GM23338 (cell line): Measurements from ENCODE around the gene CCDC174. TPM values are rescaled to one million over a fixed set of nuclear protein-coding genes. Genes with fewer than 3 reads are reported as not detected.

Experiments used
- ATAC-seq: fragments of 200-7000 bp; cut with Tn5 transposase; 3 replicates; pipeline ENCODE4 v1.9.1; 2020
- DNase-seq: peaks from one replicate; pipeline ENCODE4 v3.0.0-alpha.2; 2015; ENCODE audit warnings: low spot score
- H2AFZ ChIP-seq: fragments of 200-600 bp; sonication (generic); 2 replicates; pipeline ENCODE4 v1.8.0; 2016; ENCODE audit warnings: antibody characterized with exemption, mild to moderate bottlenecking, moderate library complexity
- H3F3A ChIP-seq: fragments of 200-600 bp; sonication (generic); replicated peaks from 2 replicates; pipeline ENCODE4 v1.8.0; 2017; ENCODE audit warnings: antibody characterized with exemption, mixed run types, low read depth
- H3K27ac ChIP-seq: fragments of 200-600 bp; sonication (generic); 2 replicates; pipeline ENCODE4 v1.6.1; 2016; ENCODE audit warnings: low read depth
- H3K27me3 ChIP-seq: fragments of 200-600 bp; sonication (generic); 2 replicates; pipeline ENCODE4 v1.8.0; 2016; ENCODE audit warnings: mild to moderate bottlenecking, mixed run types, moderate library complexity; ENCODE audit not compliant: insufficient read depth
- H3K36me3 ChIP-seq: fragments of 200-600 bp; sonication (generic); 2 replicates; pipeline ENCODE4 v1.8.0; 2016; ENCODE audit warnings: mild to moderate bottlenecking; ENCODE audit not compliant: insufficient read depth
- H3K4me1 ChIP-seq: fragments of 200-600 bp; sonication (generic); 2 replicates; pipeline ENCODE4 v1.8.0; 2016; ENCODE audit warnings: mild to moderate bottlenecking, moderate library complexity; ENCODE audit not compliant: insufficient read depth
- H3K4me2 ChIP-seq: fragments of 200-600 bp; sonication (generic); 2 replicates; pipeline ENCODE4 v1.7.1; 2017; ENCODE audit warnings: mixed run types
- H3K4me3 ChIP-seq: fragments of 200-600 bp; sonication (generic); 2 replicates; pipeline ENCODE4 v1.6.1; 2016; ENCODE audit warnings: mixed run types
- H3K79me2 ChIP-seq: fragments of 200-600 bp; sonication (generic); replicated peaks from 2 replicates; pipeline ENCODE4 v1.8.0; 2017; ENCODE audit warnings: mild to moderate bottlenecking; ENCODE audit not compliant: insufficient read depth
- H3K9me2 ChIP-seq: fragments of 200-600 bp; sonication (generic); 2 replicates; pipeline ENCODE4 v1.8.0; 2017; ENCODE audit not compliant: insufficient read depth
- H4K20me1 ChIP-seq: fragments of 200-600 bp; sonication (generic); replicated peaks from 2 replicates; pipeline ENCODE4 v1.8.0; 2017; ENCODE audit warnings: mild to moderate bottlenecking; ENCODE audit not compliant: insufficient read depth
- H3K27ac Mint-ChIP-seq: 2 replicates; pipeline ENCODE4 v1.8.0; 2020; ENCODE audit warnings: inconsistent platforms, mild to moderate bottlenecking, moderate library complexity, mixed read lengths
- H3K27me3 Mint-ChIP-seq: 3 replicates; pipeline ENCODE4 v1.8.0; 2022; ENCODE audit warnings: low read depth, mild to moderate bottlenecking, moderate library complexity, mixed read lengths, inconsistent platforms; ENCODE audit not compliant: insufficient read depth, poor library complexity
- H3K36me3 Mint-ChIP-seq: 3 replicates; pipeline ENCODE4 v1.8.0; 2021; ENCODE audit warnings: low read depth, mild to moderate bottlenecking, inconsistent platforms, moderate library complexity, mixed read lengths
- H3K4me1 Mint-ChIP-seq: 3 replicates; pipeline ENCODE4 v1.8.0; 2020; ENCODE audit warnings: mild to moderate bottlenecking, inconsistent platforms, mixed read lengths
- H3K4me3 Mint-ChIP-seq: 3 replicates; pipeline ENCODE4 v1.8.0; 2021; ENCODE audit warnings: moderate library complexity, mild to moderate bottlenecking, inconsistent platforms, mixed read lengths
- H3K9me3 Mint-ChIP-seq: 3 replicates; pipeline ENCODE4 v1.8.0; 2020; ENCODE audit warnings: moderate library complexity, mild to moderate bottlenecking, inconsistent platforms, mixed read lengths
- CREB1 ChIP-seq: fragments of 250-450 bp; sonication (Bioruptor Pico); IDR thresholded peaks from 2 replicates; pipeline ENCODE4 v1.5.0; 2020; ENCODE audit warnings: low read depth, mild to moderate bottlenecking, moderate library complexity
- CTCF ChIP-seq, 2 experiments: fragments of 200-600 bp in 1 of 2; sonication (generic) in 1 of 2; conservative IDR thresholded peaks; 2 replicates each; pipeline versions ENCODE4 v1.5.1 to v1.6.1; 2016 to 2017; ENCODE audit warnings: antibody characterized with exemption in 2 of 2, low read depth in 2 of 2, mild to moderate bottlenecking in 2 of 2, moderate library complexity in 1 of 2
- ETS1 ChIP-seq: IDR thresholded peaks from 2 replicates; pipeline ENCODE4 v1.6.1; 2016; ENCODE audit warnings: antibody characterized with exemption
- EZH2 ChIP-seq: fragments of 200-600 bp; sonication (generic); IDR thresholded peaks from one replicate; pipeline ENCODE4 v1.8.0; 2017; ENCODE audit warnings: antibody characterized with exemption, mild to moderate bottlenecking, low read depth; ENCODE audit not compliant: unreplicated experiment
- JUNB ChIP-seq: IDR thresholded peaks from one replicate; pipeline ENCODE4 v1.6.1; 2016; ENCODE audit warnings: antibody characterized with exemption; ENCODE audit not compliant: unreplicated experiment
- NANOG ChIP-seq: IDR thresholded peaks from 2 replicates; pipeline ENCODE4 v1.6.1; 2016; ENCODE audit warnings: antibody characterized with exemption, borderline replicate concordance
- POLR2AphosphoS5 ChIP-seq: IDR thresholded peaks from 2 replicates; pipeline ENCODE4 v1.6.1; 2016; ENCODE audit warnings: antibody characterized with exemption, low read depth
- REST ChIP-seq: IDR thresholded peaks from one replicate; pipeline ENCODE4 v1.6.1; 2018; ENCODE audit warnings: antibody characterized with exemption; ENCODE audit not compliant: unreplicated experiment
- STAT1 ChIP-seq: IDR thresholded peaks from one replicate; pipeline ENCODE4 v1.6.1; 2016; ENCODE audit warnings: antibody characterized with exemption; ENCODE audit not compliant: unreplicated experiment
- ZNF114 ChIP-seq: fragments of 250-450 bp; sonication (Bioruptor Pico); IDR thresholded peaks from 2 replicates; pipeline ENCODE4 v1.5.0; 2020; ENCODE audit warnings: mild to moderate bottlenecking, moderate library complexity
- ZNF331 ChIP-seq: fragments of 250-450 bp; sonication (Bioruptor Pico); IDR thresholded peaks from 2 replicates; pipeline ENCODE4 v1.5.0; 2020; ENCODE audit warnings: low read depth, mild to moderate bottlenecking, moderate library complexity
- ZNF462 ChIP-seq: fragments of 250-450 bp; sonication (Bioruptor Pico); IDR thresholded peaks from 2 replicates; pipeline ENCODE4 v1.5.0; 2020; ENCODE audit warnings: mild to moderate bottlenecking, moderate library complexity
- polyA plus RNA-seq: library from polyadenylated mRNA; unstranded; fragments of >200 nt; fragmentation: Nextera tagmentation; extraction: Ambion mirVana; gene quantifications from 2 replicates; pipeline ENCODE4 v1.2.1, GENCODE V29; 2016
- total RNA-seq: library from RNA; depleted of rRNA; stranded (reverse); fragments of >200 nt; shearing (Covaris generic); gene quantifications from 2 replicates; pipeline ENCODE4 v1.2.3, GENCODE V29; 2014

Gene CCDC174
- total and polyA plus RNA-seq, 2 experiments from 2014 or later = 11.2 to 46.3 TPM

- H2AFZ ChIP-seq = no peak overlapping the region
- peaks cover 12% of the 10 kb centered on the region for H3K79me2 ChIP-seq
- H3K4me3 ChIP-seq = no peak overlapping the region
- H3K36me3 Mint-ChIP-seq = peaks cover 68% of the 10 kb centered on the region
- H3K4me3 Mint-ChIP-seq = no peak overlapping the region
- no peaks in the 10 kb centered on the region for H3K27me3 ChIP-seq
- no peaks in the 10 kb centered on the region for H3K4me1 Mint-ChIP-seq
- H3K27ac ChIP-seq = no peak overlapping the region
- H3K9me3 Mint-ChIP-seq = no peaks in the 10 kb centered on the region
- no peaks in the 10 kb centered on the region for H3K27me3 Mint-ChIP-seq
- ATAC-seq (no peak), DNase-seq (no peak)
- H3K36me3 ChIP-seq = peaks cover 57% of the 10 kb centered on the region
- H3F3A ChIP-seq = no peaks in the 10 kb centered on the region
- no peak overlapping the region for H3K4me2 ChIP-seq
- H3K4me1 ChIP-seq = peaks cover 3% of the 10 kb centered on the region; the same call in 1 of the 2 replicates
- no peak for TF ChIP-seq STAT1
- no peak for TF ChIP-seq ZNF331 (CRISPR knock-in tag)
- TF ChIP-seq ZNF114 (CRISPR knock-in tag) = no peak
- TF ChIP-seq EZH2 = no peak
- no peak for TF ChIP-seq REST
- TF ChIP-seq ZNF462 (CRISPR knock-in tag) = no peak
- TF ChIP-seq CTCF (conservative IDR thresholded peaks at IDR 0.05; ENCODE audit: low read depth in 2 of 2) = no peak
- no peak for TF ChIP-seq POLR2AphosphoS5
- TF ChIP-seq NANOG = no peak
- no peak for TF ChIP-seq ETS1
- TF ChIP-seq CREB1 = no peak
- no peak for TF ChIP-seq JUNB
- no peak overlapping the region for H3K27ac Mint-ChIP-seq
- H4K20me1 ChIP-seq = peaks cover 14% of the 10 kb centered on the region; the same call in 1 of the 2 replicates
- no peaks in the 10 kb centered on the region for H3K9me2 ChIP-seq
Observed at GRCh38 chr3:14657579-14657978, 6.0 kb downstream of the CCDC174 start.
